ENCODE data around the gene GCN1. TPM values are rescaled to one million over a fixed set of nuclear protein-coding genes. Genes with fewer than 3 reads are reported as not detected.

The GCN1 gene
- total RNA-seq, 4 donors from 2014 or later: 36.4 to 56.7 (median 41.6) TPM

GRCh38 chr12:120121343-120121742, 73.2 kb downstream of the GCN1 start:
- no peak for TF ChIP-seq CTCF (IDR thresholded peaks at IDR 0.05; ENCODE audit: low read depth)

GRCh38 chr12:120119271-120119973, 75.1 kb downstream of the GCN1 start:
- no peak for TF ChIP-seq CTCF (IDR thresholded peaks at IDR 0.05; ENCODE audit: low read depth)

GRCh38 chr12:120118321-120119061, 76.0 kb downstream of the GCN1 start:
- no peak for TF ChIP-seq CTCF (IDR thresholded peaks at IDR 0.05; ENCODE audit: low read depth)

- no peak for TF ChIP-seq CTCF (IDR thresholded peaks at IDR 0.05; ENCODE audit: low read depth)
These were observed 76.6 kb downstream of the GCN1 start for GRCh38 chr12:120117961-120118320.

- no peak for TF ChIP-seq CTCF (IDR thresholded peaks at IDR 0.05; ENCODE audit: low read depth)
These were observed 77.5 kb downstream of the GCN1 start for GRCh38 chr12:120116792-120117651.

- no peak for TF ChIP-seq CTCF (IDR thresholded peaks at IDR 0.05; ENCODE audit: low read depth)
These were observed 78.1 kb downstream of the GCN1 start, which contains the start of gene RAB35 for GRCh38 chr12:120116441-120116791. Gene RAB35 (minus strand): TSS chr12:120116753. CDS start chr12:120116650, 103 bp downstream.

Measured in subcutaneous adipose tissue (tissue), 4 donors.